Kidney glomerular epithelial cell (primary cell): Measurements from ENCODE around the gene RAB7A.
A peak's percentile ranks its signal among the peaks of the same experiment; 100 is the strongest.
"Not testable (repeated sequence)": the region's sequence is repeated elsewhere in the genome, so short reads cannot be mapped to it uniquely, and the experiment has no call there.

ENCODE experiments used
- DNase-seq: peaks from one replicate; lab custom pipeline; 2025; lab: John Stamatoyannopoulos, UW

Gene RAB7A

DNA sequence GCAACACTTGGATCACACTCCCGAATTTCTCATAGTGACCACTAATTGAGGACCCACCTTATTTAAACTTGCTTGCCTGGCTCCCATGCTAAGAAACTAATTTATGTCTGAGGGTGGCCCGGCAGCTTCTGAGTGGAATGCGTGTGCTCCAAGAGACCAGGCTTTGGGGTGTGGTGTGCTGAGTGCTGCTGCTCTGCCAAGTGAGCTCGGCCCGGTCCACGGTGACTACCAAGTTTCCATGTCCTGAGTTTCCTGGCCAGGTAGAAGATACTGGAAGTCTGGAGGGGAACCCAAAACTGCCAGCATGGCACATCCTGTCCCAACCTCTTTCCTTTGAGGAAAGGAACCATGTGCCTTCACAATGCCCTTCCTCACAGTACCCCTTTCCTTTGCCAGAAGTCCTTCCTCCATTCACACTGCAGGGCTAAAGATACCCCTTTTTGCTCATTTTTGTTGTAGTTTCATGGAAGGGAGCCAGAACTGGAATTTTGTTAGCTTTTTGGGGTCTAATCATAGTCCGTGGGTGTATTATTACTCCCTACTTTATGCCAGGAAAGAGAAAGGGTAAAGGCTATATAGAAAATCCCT lies 94.4 kb downstream of the RAB7A start:
- no peak for DNase-seq

DNA sequence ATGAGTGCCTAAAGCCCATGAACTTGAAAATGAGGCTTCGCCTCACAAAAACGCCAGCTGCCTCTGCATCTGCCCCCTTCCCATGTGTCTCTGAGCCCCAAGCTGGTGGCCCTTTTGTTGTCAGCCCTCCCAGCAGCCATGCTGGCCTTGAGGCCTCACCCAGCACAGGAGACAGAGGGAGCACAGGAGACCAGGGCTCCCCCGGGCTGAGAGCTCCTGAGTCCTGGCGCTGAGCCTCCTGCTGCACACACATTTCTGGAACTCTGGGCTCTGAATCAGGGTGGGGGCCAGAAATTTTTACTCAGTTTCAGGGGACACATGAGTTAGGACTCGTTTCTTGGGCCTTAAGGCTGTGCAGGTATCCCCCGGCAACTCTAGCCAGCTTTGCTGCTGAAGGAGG lies 97.0 kb downstream of the RAB7A start:
- DNase-seq, result no peak

DNA sequence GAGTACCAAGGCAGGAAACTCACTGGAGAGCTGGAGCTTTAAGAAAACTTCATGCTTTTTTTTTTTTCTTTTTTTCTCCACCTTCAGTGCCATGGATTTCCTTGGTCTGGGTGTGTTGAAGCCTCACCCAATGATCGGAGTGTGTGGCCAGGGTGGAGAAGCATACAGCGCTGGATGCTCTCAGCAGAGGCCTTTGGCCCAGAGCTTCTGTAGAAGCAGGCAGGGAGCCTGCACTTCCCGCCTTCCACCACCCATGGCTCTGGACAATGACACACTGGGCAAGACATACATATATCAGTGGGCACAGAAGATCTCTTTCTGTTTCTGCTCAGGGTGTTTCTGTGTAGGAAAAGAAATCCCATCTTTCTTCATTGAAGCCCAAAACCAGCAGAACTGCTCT lies 97.6 kb downstream of the RAB7A start:
- no peak for DNase-seq

DNA sequence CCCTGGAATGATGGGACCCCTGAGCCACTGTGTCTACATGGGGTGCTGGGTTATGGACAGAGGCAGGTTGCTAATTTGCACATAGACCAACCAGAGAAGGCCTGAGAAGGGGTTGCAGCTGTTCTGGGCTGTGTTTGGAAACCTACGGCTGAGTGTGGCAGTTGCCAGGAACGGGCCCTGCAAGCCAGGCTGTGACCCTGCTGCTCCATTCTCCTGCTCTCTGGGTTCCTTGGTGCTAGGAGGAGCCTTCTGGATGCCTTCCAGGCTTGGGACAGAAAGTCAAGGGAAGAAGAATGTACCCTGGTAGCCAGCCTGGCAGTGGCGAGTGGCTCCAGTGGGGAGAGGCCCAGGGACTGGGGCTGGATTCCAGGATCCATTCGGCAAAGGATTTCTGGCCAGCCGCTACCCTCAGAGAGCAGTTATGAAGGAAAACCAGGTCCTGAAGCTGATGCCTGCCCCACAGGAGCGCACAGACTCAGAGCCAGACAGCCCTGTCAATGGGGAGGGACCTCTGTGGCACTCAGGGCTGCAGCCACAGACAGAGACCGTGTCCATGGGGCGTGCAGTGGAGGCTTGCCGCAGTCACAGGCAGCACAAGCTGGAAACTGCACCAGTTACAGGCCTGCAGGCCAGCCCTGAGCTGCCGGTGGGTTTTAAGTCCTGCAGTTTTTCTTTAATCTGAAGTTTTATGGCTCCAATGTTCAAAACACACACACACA lies 98.3 kb downstream of the RAB7A start:
- DNase-seq, result no peak

DNA sequence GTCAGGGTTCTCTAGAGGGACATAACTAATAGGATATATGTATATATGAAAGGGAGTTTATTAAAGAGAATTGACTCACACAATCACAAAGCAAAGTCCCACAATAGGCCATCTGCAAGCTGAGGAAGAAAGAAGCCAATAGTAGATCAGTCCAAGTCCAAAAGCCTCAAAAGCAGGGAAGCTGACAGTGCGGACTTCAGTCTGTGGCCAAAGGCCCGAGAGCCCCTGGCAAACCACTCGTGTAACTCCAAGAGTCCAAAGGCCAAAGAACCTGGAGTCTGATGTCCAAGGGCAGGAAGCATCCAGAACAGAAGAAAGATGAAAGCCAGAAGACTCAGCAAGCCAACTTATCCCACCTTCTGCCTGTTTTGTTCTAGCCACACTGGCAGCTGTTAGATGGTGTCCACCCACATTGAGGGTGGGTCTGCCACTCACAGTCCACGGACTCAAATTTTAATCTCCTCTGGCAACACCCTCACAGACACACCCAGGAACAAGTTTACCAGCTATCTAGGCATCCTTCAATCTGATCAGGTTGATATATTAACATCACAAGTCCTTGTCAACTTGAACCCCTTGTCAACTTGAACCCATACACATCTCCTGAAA lies 99.2 kb downstream of the RAB7A start:
- DNase-seq, result no peak

DNA sequence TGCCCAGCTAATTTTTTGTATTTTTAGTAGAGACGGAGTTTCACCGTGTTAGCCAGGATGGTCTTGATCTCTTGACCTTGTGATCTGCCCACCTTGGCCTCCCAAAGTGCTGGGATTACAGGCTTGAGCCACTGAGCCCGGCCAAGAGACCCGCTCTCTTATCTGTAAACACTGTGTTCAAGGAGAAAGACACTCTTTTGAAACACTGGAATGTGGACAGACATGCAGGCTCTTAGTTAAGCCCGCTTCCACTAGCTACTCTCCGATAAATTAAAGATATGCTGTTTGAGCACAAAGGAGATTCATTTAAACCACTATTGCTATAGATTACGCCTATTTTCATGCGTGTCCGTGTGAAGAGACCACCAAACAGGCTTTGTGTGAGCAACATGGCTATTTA lies 103.1 kb downstream of the RAB7A start:
- DNase-seq, result not testable (repeated sequence)

DNA sequence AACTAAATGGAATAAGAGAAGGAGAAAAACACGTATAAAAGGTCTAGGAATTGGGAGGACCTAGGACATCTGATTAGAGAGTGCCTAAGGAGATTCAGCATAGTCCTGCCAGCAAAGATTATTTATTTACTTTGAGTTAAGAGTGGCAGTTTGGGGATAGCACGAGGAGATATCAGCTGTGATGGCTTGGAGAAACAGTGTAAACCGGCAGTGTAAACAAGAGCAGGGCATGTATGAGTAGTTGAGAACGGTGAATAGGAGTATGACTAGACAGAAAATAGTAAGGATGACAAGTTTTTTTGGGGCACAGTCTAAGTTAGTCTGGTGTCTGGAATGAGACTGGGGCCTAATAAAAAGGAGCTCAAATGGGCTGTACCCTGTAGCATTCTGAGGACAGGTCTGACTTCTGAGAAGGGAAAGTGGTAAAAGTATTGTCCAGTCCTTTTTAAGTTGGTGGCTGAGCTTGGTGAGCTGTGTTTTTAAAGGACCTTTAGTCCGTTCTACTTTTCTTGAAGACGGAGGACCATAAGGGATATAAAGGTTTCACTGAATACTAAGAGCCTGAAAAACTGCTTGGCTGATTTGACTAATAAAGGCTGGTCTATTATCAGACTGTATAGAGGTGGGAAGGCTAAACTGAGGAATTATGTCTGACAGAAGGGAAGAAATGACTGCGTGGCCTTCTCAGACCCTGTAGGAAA lies 104.1 kb downstream of the RAB7A start:
- DNase-seq, result not testable (repeated sequence)

DNA sequence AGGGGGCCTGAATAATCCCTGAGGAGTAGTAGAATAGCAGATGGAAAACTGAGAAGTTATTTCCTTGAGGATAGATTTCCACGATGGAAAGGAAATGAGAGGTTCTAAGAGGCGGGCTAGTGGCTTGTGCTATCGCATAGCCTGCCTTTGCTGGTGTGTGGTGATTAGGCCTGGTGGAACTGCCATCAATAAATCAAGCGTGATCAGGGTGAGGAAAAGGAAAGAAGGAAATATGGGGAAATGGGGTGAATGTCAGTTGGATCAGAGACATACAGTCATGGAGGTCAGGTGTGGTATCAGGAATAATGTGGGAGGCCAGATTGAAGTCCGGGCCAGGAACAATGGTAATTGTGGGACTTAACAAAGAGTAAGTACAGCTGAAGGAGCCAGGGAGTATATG lies 104.8 kb downstream of the RAB7A start:
- not testable (repeated sequence) for DNase-seq

DNA sequence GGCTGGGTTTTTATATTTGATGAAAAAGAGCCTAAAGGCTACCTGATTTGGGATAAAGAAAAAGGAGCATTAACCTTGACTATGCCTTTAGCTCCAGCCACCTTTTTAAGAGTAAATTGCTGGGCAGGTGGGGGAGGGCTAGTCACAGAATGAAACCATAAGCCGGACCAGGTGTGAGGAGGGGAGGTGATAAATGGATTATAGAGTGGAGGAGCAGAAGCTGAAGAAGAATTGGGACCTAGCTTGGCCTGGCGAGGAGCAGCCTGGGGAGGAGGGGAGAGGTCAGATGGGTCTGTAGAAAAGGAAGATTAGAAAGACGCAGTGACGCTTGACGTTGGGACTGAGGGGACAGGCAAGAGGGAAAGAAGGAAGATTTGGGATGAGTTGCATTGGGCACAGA lies 107.0 kb downstream of the RAB7A start:
- not testable (repeated sequence) for DNase-seq

DNA sequence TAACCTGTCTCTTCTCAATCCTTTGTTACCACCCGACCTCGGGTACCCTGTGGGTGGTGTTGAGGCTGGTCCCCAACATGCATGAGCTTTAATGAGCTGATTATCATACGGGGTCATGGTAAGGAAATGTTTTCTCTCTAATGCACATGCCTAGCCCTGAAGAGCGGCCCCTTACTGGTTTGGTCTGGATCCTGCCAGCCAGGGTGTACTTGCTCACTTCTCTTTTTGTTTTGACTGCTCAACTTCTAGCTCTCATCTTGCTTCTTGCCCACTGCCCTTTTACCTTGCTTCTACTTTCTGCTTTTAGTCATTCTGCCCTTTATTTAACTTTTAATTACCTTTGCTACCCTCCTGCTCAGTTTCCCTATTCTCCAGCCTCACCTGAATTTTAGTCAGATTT lies 109.1 kb downstream of the RAB7A start:
- DNase-seq, result no peak

DNA sequence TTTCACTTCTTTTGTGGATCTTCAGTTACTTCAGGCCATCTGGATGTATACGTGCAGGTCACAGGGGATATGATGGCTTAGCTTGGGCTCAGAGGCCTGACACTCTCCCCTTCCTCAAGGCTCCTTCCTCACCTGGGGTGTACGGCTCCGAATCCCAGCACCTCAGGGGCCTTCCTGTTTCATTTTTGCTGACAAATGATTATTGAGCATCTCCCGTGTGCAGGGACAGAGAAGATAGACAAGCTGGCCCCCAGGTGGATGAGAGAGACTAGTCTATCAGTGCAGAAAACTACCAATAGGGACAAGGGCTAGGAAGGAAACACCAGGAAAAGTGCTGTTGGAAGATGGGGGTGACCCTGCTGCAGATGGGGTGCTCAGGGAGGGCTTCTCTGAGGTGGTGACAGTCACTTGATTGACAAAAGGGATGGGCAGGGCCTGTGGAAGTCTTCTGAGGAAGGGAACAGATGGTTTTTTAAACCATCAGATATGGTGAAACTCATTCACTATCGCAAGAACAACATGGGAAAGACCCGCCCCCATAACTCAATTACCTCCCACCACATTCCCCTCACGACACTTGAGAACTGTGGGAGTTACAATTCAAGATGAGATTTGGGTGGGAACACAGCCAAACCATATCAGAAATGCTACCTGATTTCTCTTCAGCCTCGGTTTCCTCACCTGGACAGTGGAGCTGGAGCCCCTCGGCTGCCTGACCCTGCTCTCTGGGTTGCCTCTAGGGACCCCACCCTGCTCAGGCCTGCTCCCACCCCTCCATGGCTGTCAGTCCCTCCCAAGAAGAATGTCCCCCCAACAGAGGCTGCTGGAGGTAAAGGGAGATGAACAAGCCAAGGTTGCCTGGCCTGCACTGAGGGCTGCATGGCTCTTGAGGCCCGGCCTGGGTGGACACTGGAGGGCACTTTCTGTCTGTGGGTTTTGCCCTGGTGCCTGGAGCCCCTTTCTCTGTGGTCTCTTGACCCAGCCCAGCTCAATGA lies 116.2 kb downstream of the RAB7A start:
- no peak for DNase-seq

DNA sequence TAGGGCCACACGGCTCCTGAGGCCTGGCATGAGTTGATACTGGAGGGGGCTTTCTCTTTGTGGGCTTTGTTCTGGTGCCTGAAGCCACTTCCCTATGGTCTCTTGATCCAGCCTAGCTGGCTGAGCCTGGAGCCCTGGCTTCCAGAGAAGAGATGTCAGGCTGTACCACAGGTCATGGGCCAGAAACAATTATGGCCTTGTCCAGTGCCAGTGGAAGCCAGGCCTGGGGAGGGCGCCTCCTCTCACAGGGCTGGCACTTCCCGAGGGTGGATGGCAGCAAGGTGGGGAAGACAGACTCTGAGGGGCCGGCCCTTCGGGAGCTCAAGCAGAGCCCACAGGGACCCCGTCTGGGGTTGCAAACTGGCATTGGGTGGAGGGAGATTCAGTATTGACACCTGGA lies 118.5 kb downstream of the RAB7A start:
- no peak for DNase-seq

DNA sequence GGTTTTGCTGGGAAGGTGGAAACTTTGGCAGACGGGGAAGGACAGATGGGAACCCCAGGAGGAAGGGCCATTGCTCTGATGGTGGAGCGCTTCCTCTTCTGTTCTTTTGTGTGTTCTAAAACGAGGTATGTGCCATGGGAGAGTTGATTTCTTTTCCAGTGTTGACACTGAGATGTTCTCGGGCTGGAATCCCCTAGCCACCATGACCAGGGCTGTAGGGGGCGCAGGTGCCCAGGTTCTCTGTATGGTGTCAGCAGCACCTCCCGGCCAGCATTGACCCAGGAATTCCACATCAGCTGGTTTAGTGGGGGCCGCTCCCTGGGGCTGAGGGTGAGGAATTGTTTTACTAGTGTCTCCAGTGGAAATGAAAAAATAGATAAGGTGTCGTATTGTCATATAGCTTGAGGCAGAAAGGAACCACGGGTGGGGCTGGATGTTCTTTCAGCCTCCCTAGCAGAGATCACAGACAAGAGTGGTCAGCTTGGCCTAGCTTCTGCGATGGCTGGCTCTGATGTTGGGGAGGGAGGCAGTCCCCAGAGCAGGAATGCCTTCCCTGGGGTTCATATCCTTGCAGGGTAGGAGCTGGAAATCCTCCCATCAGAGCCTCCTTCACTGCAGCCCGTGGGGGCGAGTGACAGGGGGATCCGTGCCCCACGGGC lies 119.3 kb downstream of the RAB7A start:
- no peak for DNase-seq

DNA sequence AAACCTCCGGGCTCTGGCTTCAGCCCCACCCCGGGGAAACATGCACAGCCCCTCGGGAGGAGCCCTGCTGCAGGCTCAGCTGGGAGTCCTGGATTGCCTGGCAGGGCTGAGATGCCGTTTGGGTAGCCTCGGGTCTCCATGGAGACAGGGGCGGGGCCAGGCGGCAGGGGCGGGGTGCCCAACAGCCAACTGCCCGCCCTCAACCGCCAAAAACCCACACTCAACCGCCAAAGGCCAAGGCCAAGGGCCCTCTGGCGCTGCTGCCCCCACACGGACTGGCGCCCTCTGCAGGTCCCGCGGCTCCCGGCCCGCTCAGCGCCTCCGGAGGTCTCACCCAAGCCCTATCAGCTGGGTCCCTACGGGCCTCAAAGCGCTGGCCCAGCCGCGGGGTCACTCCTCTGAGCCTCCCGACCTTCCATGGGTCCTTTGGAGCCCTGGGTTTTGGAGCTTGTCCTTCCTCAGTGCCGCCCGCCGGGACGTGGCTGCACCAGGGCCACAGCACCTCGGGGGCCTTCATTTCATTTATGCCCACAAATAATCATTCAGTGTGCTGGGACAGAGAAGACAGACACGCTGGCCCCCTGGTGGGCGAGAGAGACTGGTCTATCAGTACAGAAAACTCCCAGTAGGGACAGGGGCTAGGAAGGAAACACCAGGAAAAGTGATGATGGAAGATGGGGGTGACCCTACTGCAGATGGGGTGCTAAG lies 119.9 kb downstream of the RAB7A start:
- peak; percentile 13 for DNase-seq

DNA sequence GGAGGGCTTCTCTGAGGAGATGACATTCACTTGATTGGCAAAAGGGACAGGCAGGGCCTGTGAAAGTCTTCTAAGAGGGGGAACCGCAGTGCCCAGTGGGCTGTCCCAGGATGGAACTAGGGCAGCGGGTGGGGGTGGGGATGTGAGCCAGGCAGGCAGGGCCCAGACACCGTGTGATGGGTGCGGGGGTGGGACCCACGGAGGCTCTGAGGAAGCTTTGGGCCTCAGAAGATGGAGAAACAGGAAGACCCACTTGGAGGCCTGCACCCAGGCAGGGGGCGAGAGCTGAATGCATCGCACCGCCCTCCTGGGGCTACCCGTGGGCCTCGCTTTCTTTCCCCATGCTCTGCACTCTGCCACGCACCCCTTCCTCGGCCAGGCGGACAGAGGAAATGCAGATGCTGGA lies 120.5 kb downstream of the RAB7A start:
- DNase-seq, result no peak

DNA sequence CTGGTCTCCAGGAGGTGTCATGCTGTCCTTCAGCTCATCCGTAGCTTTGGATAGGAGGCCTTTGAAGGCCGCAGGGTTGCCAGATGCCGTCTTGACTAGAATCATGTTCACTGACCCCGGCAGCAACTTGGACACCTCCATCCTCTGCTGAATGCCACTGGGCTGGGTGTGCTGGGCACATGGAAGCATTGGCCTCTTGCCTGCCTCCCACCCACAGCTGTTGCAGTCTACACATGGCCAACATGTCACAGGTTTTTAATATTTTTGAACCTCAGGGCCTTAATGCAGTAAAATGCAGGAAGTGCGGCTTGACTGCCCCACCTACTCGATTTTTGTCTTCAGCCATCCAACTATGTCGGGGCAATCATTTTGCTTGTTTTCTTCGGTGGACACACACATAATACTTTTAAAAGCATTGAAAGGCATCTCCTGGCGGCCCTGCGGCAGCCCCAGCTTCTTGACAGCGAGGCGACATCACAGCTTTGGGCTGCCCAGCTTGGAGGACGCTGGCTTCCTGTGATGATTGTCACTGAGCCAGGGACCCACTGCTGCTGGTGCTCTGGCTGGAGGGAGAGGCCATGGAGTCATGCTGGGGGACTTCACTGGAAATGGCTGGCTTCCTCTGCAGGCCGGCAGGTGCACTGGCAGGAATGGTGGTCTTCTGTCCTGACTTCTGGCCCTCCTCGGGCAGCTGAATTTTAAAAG lies 121.8 kb downstream of the RAB7A start:
- DNase-seq, result no peak

DNA sequence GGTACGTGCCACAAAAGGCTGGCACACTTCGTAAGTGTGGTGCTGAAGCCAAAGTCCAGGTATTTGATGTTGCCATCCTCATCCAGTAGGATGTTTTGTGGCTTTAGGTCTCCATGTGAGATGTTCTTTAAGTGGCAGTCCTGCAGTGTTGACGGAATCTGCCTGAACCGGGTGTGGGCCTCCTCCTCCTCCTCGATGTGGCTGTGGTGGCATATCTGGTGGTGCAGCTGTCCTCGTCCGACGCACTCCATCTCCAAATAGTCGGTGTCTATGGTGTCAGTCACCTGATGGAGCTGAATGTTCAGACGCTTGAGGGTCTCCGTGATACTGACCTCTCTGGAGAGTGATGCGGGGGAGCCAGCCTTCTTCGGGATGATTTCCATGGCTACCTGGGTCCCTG lies 123.0 kb downstream of the RAB7A start:
- DNase-seq, result no peak

DNA sequence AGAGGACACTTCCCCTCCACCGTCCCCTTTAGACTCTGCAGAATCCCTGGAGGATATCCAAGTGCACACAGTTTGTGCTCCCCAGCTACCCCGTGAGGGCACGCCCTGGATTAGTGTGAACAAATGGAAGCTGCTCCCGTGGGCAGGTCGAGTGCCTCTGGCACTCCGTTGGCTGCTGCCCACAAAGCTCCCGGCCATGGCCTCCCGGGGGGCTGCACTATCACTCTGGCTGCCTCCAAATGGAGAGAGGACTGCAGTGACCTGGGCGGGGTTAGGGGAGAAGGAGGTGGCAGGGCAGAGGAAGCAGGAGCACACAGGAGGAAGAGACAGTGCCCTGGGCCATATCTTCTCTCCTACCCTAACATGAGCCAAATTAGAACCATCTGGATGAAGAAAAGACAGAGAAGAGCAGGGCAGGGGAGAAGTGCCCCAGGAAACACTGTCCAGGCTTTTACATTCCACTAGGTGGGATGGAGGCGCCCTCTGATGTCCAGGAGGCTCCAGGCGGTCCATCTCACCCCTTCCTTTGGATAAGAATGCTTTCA lies 124.0 kb downstream of the RAB7A start:
- no peak for DNase-seq

DNA sequence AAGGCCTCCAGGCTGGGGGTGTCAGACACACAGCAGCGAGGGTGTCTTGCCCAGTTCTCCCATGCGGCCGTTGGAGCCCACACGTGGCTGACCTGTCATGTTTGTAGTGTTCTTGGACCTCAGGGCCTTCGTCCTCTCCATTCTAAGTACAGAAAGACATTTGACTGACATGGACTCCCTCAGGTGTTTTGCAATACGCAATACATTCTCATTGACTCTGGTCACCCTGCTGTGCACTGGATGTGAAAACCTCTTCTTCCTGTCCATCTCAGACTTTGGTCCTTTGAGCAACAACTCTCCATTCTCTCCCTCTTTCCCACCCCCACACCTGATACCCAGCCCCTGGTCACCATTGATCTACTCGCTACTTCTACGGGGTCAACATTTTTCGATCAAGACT lies 124.6 kb downstream of the RAB7A start:
- DNase-seq, result no peak

DNA sequence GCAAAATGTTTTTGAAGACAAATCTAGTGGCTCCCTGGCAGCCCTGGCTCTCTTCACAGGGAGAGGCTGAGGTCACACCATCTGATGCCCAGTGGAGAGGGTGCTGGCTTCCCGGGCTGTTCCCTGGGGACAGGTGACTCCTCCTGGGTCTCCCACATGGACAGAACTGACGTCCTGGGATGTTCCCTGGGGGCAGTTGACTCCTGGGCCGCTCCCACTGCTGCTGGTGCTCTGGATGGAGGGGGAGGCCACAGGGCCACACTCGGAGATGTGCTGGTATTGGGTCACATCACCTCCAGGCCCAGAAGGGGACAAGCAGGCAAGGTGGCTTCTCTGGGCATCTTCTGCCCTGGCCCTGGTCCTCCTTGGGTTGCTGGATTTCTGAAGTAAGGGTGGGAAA lies 125.6 kb downstream of the RAB7A start:
- DNase-seq, result no peak
